Mucosa of stomach (tissue), 1 donor: ENCODE data around the gene KDM1B.
"Not testable (repeated sequence)": the region's sequence is repeated elsewhere in the genome, so short reads cannot be mapped to it uniquely, and the experiment has no call there.

Experiments used
- H3K27me3 ChIP-seq: one replicate; pipeline ENCODE4 v1.7.0; 2013; ENCODE audit warnings: mild to moderate bottlenecking, low read length; ENCODE audit not compliant: control insufficient read depth, insufficient read depth
- H3K36me3 ChIP-seq: one replicate; pipeline ENCODE4 v1.7.0; 2013; ENCODE audit warnings: low read length; ENCODE audit not compliant: control insufficient read depth, insufficient read depth
- H3K4me1 ChIP-seq: one replicate; pipeline ENCODE4 v1.7.0; 2013; ENCODE audit warnings: mild to moderate bottlenecking, low read length; ENCODE audit not compliant: control insufficient read depth, insufficient read depth
- H3K4me3 ChIP-seq: one replicate; pipeline ENCODE4 v1.7.0; 2013; ENCODE audit warnings: low read length
- H3K9ac ChIP-seq: one replicate; pipeline ENCODE4 v1.7.0; 2013; ENCODE audit warnings: mild to moderate bottlenecking, low read length, moderate library complexity
- H3K9me3 ChIP-seq: one replicate; pipeline ENCODE4 v1.7.0; 2013; ENCODE audit warnings: mild to moderate bottlenecking, low read length, moderate library complexity; ENCODE audit not compliant: control insufficient read depth
- donor health status: Pancreatic carcinoma.

KDM1B gene

GRCh38 chr6:18208778-18209177, 53.6 kb downstream of the KDM1B start:
- H3K4me1 ChIP-seq, H3K4me3 ChIP-seq, H3K9ac ChIP-seq, H3K27me3 ChIP-seq, H3K36me3 ChIP-seq, H3K9me3 ChIP-seq: not testable (repeated sequence)

GRCh38 chr6:18209539-18210197, 54.4 kb downstream of the KDM1B start:
- Histone ChIP-seq H3K4me1 (no peaks in the 10 kb centered on the region), H3K27me3 (no peaks in the 10 kb centered on the region), H3K4me3 (no peak overlapping the region), H3K9me3 (no peaks in the 10 kb centered on the region), H3K9ac (no peak overlapping the region), H3K36me3 (no peaks in the 10 kb centered on the region)

GRCh38 chr6:18210707-18211106, 55.5 kb downstream of the KDM1B start:
- H3K4me1 ChIP-seq = no peaks in the 10 kb centered on the region
- H3K9ac ChIP-seq = no peak overlapping the region
- no peak overlapping the region for H3K4me3 ChIP-seq
- H3K27me3 ChIP-seq = no peaks in the 10 kb centered on the region
- H3K36me3 ChIP-seq = no peaks in the 10 kb centered on the region
- no peaks in the 10 kb centered on the region for H3K9me3 ChIP-seq

- no peaks in the 10 kb centered on the region for H3K9me3 ChIP-seq
- no peaks in the 10 kb centered on the region for H3K4me1 ChIP-seq
- no peak overlapping the region for H3K4me3 ChIP-seq
- H3K9ac ChIP-seq = no peak overlapping the region
- no peaks in the 10 kb centered on the region for H3K36me3 ChIP-seq
- no peaks in the 10 kb centered on the region for H3K27me3 ChIP-seq
Measured at GRCh38 chr6:18211338-18211737, 56.1 kb downstream of the KDM1B start.

- Histone ChIP-seq H3K9me3 (no peaks in the 10 kb centered on the region), H3K27me3 (no peaks in the 10 kb centered on the region), H3K4me3 (no peak overlapping the region), H3K4me1 (no peaks in the 10 kb centered on the region), H3K9ac (no peak overlapping the region), H3K36me3 (peaks cover 4% of the 10 kb centered on the region)
Measured at GRCh38 chr6:18212231-18212630, 57.0 kb downstream of the KDM1B start.

GRCh38 chr6:18213439-18213838, 58.2 kb downstream of the KDM1B start:
- Histone ChIP-seq H3K9ac (no peak overlapping the region), H3K9me3 (no peaks in the 10 kb centered on the region), H3K27me3 (no peaks in the 10 kb centered on the region), H3K4me3 (no peak overlapping the region), H3K36me3 (peaks cover 4% of the 10 kb centered on the region), H3K4me1 (no peaks in the 10 kb centered on the region)

GRCh38 chr6:18214003-18214402, 58.8 kb downstream of the KDM1B start:
- H3K4me3 ChIP-seq = no peak overlapping the region
- no peaks in the 10 kb centered on the region for H3K4me1 ChIP-seq
- no peak overlapping the region for H3K9ac ChIP-seq
- H3K36me3 ChIP-seq = peaks cover 4% of the 10 kb centered on the region
- no peaks in the 10 kb centered on the region for H3K9me3 ChIP-seq
- H3K27me3 ChIP-seq = no peaks in the 10 kb centered on the region

- no peaks in the 10 kb centered on the region for H3K4me1 ChIP-seq
- H3K9ac ChIP-seq = no peak overlapping the region
- peaks cover 4% of the 10 kb centered on the region for H3K36me3 ChIP-seq
- no peak overlapping the region for H3K4me3 ChIP-seq
- no peaks in the 10 kb centered on the region for H3K9me3 ChIP-seq
- no peaks in the 10 kb centered on the region for H3K27me3 ChIP-seq
Measured at GRCh38 chr6:18215436-18215835, 60.2 kb downstream of the KDM1B start.

GRCh38 chr6:18216411-18216810, 61.2 kb downstream of the KDM1B start:
- Histone ChIP-seq H3K36me3 (peaks cover 4% of the 10 kb centered on the region), H3K27me3 (no peaks in the 10 kb centered on the region), H3K9me3 (no peaks in the 10 kb centered on the region), H3K4me3 (no peak overlapping the region), H3K4me1 (no peaks in the 10 kb centered on the region), H3K9ac (no peak overlapping the region)

GRCh38 chr6:18218233-18218632, 63.0 kb downstream of the KDM1B start:
- no peaks in the 10 kb centered on the region for H3K27me3 ChIP-seq
- no peak overlapping the region for H3K9ac ChIP-seq
- no peaks in the 10 kb centered on the region for H3K9me3 ChIP-seq
- peaks cover 4% of the 10 kb centered on the region for H3K36me3 ChIP-seq
- H3K4me3 ChIP-seq = no peak overlapping the region
- H3K4me1 ChIP-seq = no peaks in the 10 kb centered on the region

- peaks cover 4% of the 10 kb centered on the region for H3K36me3 ChIP-seq
- H3K27me3 ChIP-seq = no peaks in the 10 kb centered on the region
- H3K9me3 ChIP-seq = no peaks in the 10 kb centered on the region
- no peak overlapping the region for H3K9ac ChIP-seq
- no peak overlapping the region for H3K4me3 ChIP-seq
- no peaks in the 10 kb centered on the region for H3K4me1 ChIP-seq
Measured at GRCh38 chr6:18219591-18219990, 64.4 kb downstream of the KDM1B start.

GRCh38 chr6:18221288-18221615, 66.0 kb downstream of the KDM1B start:
- Histone ChIP-seq H3K9me3 (no peaks in the 10 kb centered on the region), H3K4me3 (no peak overlapping the region), H3K9ac (no peak overlapping the region), H3K36me3 (peaks cover 4% of the 10 kb centered on the region), H3K4me1 (no peaks in the 10 kb centered on the region), H3K27me3 (no peaks in the 10 kb centered on the region)

- not testable (repeated sequence) for H3K36me3 ChIP-seq, H3K4me1 ChIP-seq, H3K4me3 ChIP-seq, H3K9ac ChIP-seq, H3K27me3 ChIP-seq, H3K9me3 ChIP-seq
Measured at GRCh38 chr6:18226451-18227105, 71.4 kb downstream of the KDM1B start.
